ENCODE results near the gene DHRS7C.

The DHRS7C gene

GRCh38 chr17:9824094-9824493 is 32.7 kb upstream of the DHRS7C start:
- H3K36me3 ChIP-seq (ENCODE audit: control insufficient read depth, insufficient read depth, low read length), result no peaks in the 10 kb centered on the region
- H3K4me3 ChIP-seq (ENCODE audit: low read length), result no peak overlapping the region
- WGBS (ENCODE audit: insufficient coverage, insufficient read length), result no CpG with 5 or more reads among the region's 4 CpGs
- no peaks in the 10 kb centered on the region for H3K27me3 ChIP-seq (ENCODE audit: control insufficient read depth, insufficient read depth, low read length)
- no peaks in the 10 kb centered on the region for H3K4me1 ChIP-seq (ENCODE audit: control insufficient read depth, insufficient read depth, low read length)
- no peak overlapping the region for H3K27ac ChIP-seq (ENCODE audit: low read length)
- H3K9me3 ChIP-seq (ENCODE audit: control insufficient read depth, insufficient read depth, low read length), result no peaks in the 10 kb centered on the region
- DNase-seq (ENCODE audit: low read depth, low spot score), result no peak

GRCh38 chr17:9821921-9822320 is 30.5 kb upstream of the DHRS7C start, which contains the start of gene GSG1L2:
GSG1L2 (minus strand) TSS chr17:9822079; CDS start chr17:9822071, 8 bp downstream.
- no CpG with 5 or more reads among the region's 15 CpGs for WGBS (ENCODE audit: insufficient coverage, insufficient read length)
- no peak within 1 kb of the TSS for H3K4me3 ChIP-seq (ENCODE audit: low read length)
- DNase-seq (ENCODE audit: low read depth, low spot score), result no peak
- H3K36me3 ChIP-seq (ENCODE audit: control insufficient read depth, insufficient read depth, low read length), result no peaks in the 10 kb centered on the region
- H3K9me3 ChIP-seq (ENCODE audit: control insufficient read depth, insufficient read depth, low read length), result no peaks in the 10 kb centered on the region
- H3K27me3 ChIP-seq (ENCODE audit: control insufficient read depth, insufficient read depth, low read length), result no peaks in the 10 kb centered on the region
- H3K4me1 ChIP-seq (ENCODE audit: control insufficient read depth, insufficient read depth, low read length), result no peaks in the 10 kb centered on the region
- no peak within 1 kb of the TSS for H3K27ac ChIP-seq (ENCODE audit: low read length)

GRCh38 chr17:9820448-9820847 is 29.1 kb upstream of the DHRS7C start:
- no peaks in the 10 kb centered on the region for H3K9me3 ChIP-seq (ENCODE audit: control insufficient read depth, insufficient read depth, low read length)
- no peak overlapping the region for H3K4me3 ChIP-seq (ENCODE audit: low read length)
- no peaks in the 10 kb centered on the region for H3K27me3 ChIP-seq (ENCODE audit: control insufficient read depth, insufficient read depth, low read length)
- no peak overlapping the region for H3K27ac ChIP-seq (ENCODE audit: low read length)
- WGBS (ENCODE audit: insufficient coverage, insufficient read length), result no CpG with 5 or more reads among the region's 3 CpGs
- no peaks in the 10 kb centered on the region for H3K4me1 ChIP-seq (ENCODE audit: control insufficient read depth, insufficient read depth, low read length)
- H3K36me3 ChIP-seq (ENCODE audit: control insufficient read depth, insufficient read depth, low read length), result no peaks in the 10 kb centered on the region
- no peak for DNase-seq (ENCODE audit: low read depth, low spot score)

GRCh38 chr17:9818760-9819159 is 27.4 kb upstream of the DHRS7C start:
- Histone ChIP-seq H3K27me3 (ENCODE audit: control insufficient read depth, insufficient read depth, low read length) (no peaks in the 10 kb centered on the region), H3K36me3 (ENCODE audit: control insufficient read depth, insufficient read depth, low read length) (no peaks in the 10 kb centered on the region), H3K4me1 (ENCODE audit: control insufficient read depth, insufficient read depth, low read length) (no peaks in the 10 kb centered on the region), H3K27ac (ENCODE audit: low read length) (no peak overlapping the region), H3K4me3 (ENCODE audit: low read length) (no peak overlapping the region), H3K9me3 (ENCODE audit: control insufficient read depth, insufficient read depth, low read length) (no peaks in the 10 kb centered on the region)
- no peak for DNase-seq (ENCODE audit: low read depth, low spot score)
- WGBS (ENCODE audit: insufficient coverage, insufficient read length), result 100% methylated on average over 1 of the region's 4 CpGs

- Histone ChIP-seq H3K4me3 (ENCODE audit: low read length) (no peak overlapping the region), H3K27ac (ENCODE audit: low read length) (no peak overlapping the region), H3K4me1 (ENCODE audit: control insufficient read depth, insufficient read depth, low read length) (no peaks in the 10 kb centered on the region), H3K9me3 (ENCODE audit: control insufficient read depth, insufficient read depth, low read length) (no peaks in the 10 kb centered on the region), H3K36me3 (ENCODE audit: control insufficient read depth, insufficient read depth, low read length) (no peaks in the 10 kb centered on the region), H3K27me3 (ENCODE audit: control insufficient read depth, insufficient read depth, low read length) (no peaks in the 10 kb centered on the region)
- no CpG with 5 or more reads among the region's 8 CpGs for WGBS (ENCODE audit: insufficient coverage, insufficient read length)
- no peak for DNase-seq (ENCODE audit: low read depth, low spot score)
These were observed 25.7 kb upstream of the DHRS7C start for GRCh38 chr17:9817086-9817485.

- H3K9me3 ChIP-seq (ENCODE audit: control insufficient read depth, insufficient read depth, low read length), result no peaks in the 10 kb centered on the region
- no peak overlapping the region for H3K4me3 ChIP-seq (ENCODE audit: low read length)
- H3K36me3 ChIP-seq (ENCODE audit: control insufficient read depth, insufficient read depth, low read length), result no peaks in the 10 kb centered on the region
- no peaks in the 10 kb centered on the region for H3K27me3 ChIP-seq (ENCODE audit: control insufficient read depth, insufficient read depth, low read length)
- no peak overlapping the region for H3K27ac ChIP-seq (ENCODE audit: low read length)
- no CpG with 5 or more reads among the region's 10 CpGs for WGBS (ENCODE audit: insufficient coverage, insufficient read length)
- no peaks in the 10 kb centered on the region for H3K4me1 ChIP-seq (ENCODE audit: control insufficient read depth, insufficient read depth, low read length)
- no peak for DNase-seq (ENCODE audit: low read depth, low spot score)
These were observed 25.1 kb upstream of the DHRS7C start for GRCh38 chr17:9816472-9816871.

- Histone ChIP-seq H3K27me3 (ENCODE audit: control insufficient read depth, insufficient read depth, low read length) (no peaks in the 10 kb centered on the region), H3K4me3 (ENCODE audit: low read length) (no peak overlapping the region), H3K4me1 (ENCODE audit: control insufficient read depth, insufficient read depth, low read length) (no peaks in the 10 kb centered on the region), H3K9me3 (ENCODE audit: control insufficient read depth, insufficient read depth, low read length) (no peaks in the 10 kb centered on the region), H3K27ac (ENCODE audit: low read length) (no peak overlapping the region), H3K36me3 (ENCODE audit: control insufficient read depth, insufficient read depth, low read length) (no peaks in the 10 kb centered on the region)
- no CpG with 5 or more reads among the region's 14 CpGs for WGBS (ENCODE audit: insufficient coverage, insufficient read length)
- no peak for DNase-seq (ENCODE audit: low read depth, low spot score)
These were observed 23.0 kb upstream of the DHRS7C start for GRCh38 chr17:9814337-9814945.

GRCh38 chr17:9813166-9813565 is 21.8 kb upstream of the DHRS7C start:
- Histone ChIP-seq H3K36me3 (ENCODE audit: control insufficient read depth, insufficient read depth, low read length) (no peaks in the 10 kb centered on the region), H3K4me3 (ENCODE audit: low read length) (no peak overlapping the region), H3K9me3 (ENCODE audit: control insufficient read depth, insufficient read depth, low read length) (no peaks in the 10 kb centered on the region), H3K27ac (ENCODE audit: low read length) (no peak overlapping the region), H3K27me3 (ENCODE audit: control insufficient read depth, insufficient read depth, low read length) (no peaks in the 10 kb centered on the region), H3K4me1 (ENCODE audit: control insufficient read depth, insufficient read depth, low read length) (no peaks in the 10 kb centered on the region)
- DNase-seq (ENCODE audit: low read depth, low spot score), result no peak
- no CpG with 5 or more reads among the region's 9 CpGs for WGBS (ENCODE audit: insufficient coverage, insufficient read length)

- no peaks in the 10 kb centered on the region for H3K4me1 ChIP-seq (ENCODE audit: control insufficient read depth, insufficient read depth, low read length)
- no peak overlapping the region for H3K4me3 ChIP-seq (ENCODE audit: low read length)
- H3K27me3 ChIP-seq (ENCODE audit: control insufficient read depth, insufficient read depth, low read length), result no peaks in the 10 kb centered on the region; the same call in 1 of the 2 replicates
- H3K27ac ChIP-seq (ENCODE audit: low read length), result no peak overlapping the region
- DNase-seq (ENCODE audit: low read depth, low spot score), result no peak
- no CpG with 5 or more reads among the region's 11 CpGs for WGBS (ENCODE audit: insufficient coverage, insufficient read length)
- H3K36me3 ChIP-seq (ENCODE audit: control insufficient read depth, insufficient read depth, low read length), result no peaks in the 10 kb centered on the region
- no peaks in the 10 kb centered on the region for H3K9me3 ChIP-seq (ENCODE audit: control insufficient read depth, insufficient read depth, low read length)
These were observed 20.1 kb upstream of the DHRS7C start for GRCh38 chr17:9811537-9811936.

- WGBS (ENCODE audit: insufficient coverage, insufficient read length), result no CpG with 5 or more reads among the region's 5 CpGs
- Histone ChIP-seq H3K4me3 (ENCODE audit: low read length) (no peak overlapping the region), H3K27me3 (ENCODE audit: control insufficient read depth, insufficient read depth, low read length) (no peaks in the 10 kb centered on the region; the same call in 1 of the 2 replicates), H3K27ac (ENCODE audit: low read length) (no peak overlapping the region), H3K4me1 (ENCODE audit: control insufficient read depth, insufficient read depth, low read length) (no peaks in the 10 kb centered on the region), H3K9me3 (ENCODE audit: control insufficient read depth, insufficient read depth, low read length) (no peaks in the 10 kb centered on the region), H3K36me3 (ENCODE audit: control insufficient read depth, insufficient read depth, low read length) (no peaks in the 10 kb centered on the region)
- DNase-seq (ENCODE audit: low read depth, low spot score), result no peak
These were observed 19.7 kb upstream of the DHRS7C start for GRCh38 chr17:9811086-9811485.

Measured in iPS DF 6.9 (cell line).